GM21737 (cell line): ENCODE data around the gene OR52A1.
"Not testable (repeated sequence)": the region's sequence is repeated elsewhere in the genome, so short reads cannot be mapped to it uniquely, and the experiment has no call there.

ENCODE experiments used
- ATAC-seq: cut with Tn5 transposase; IDR thresholded peaks from one replicate; pipeline ENCODE4 v1.9.1; 2021; ENCODE audit warnings: mild to moderate bottlenecking, moderate library complexity; ENCODE audit not compliant: unreplicated experiment

Gene OR52A1

GRCh38 chr11:5154657-5155056 lies at the start of gene OR52A1:
TSS of gene OR52A1 (minus strand) at chr11:5154757. CDS start at chr11:5152369, 2,388 bp downstream.
- ATAC-seq: no peak

DNA sequence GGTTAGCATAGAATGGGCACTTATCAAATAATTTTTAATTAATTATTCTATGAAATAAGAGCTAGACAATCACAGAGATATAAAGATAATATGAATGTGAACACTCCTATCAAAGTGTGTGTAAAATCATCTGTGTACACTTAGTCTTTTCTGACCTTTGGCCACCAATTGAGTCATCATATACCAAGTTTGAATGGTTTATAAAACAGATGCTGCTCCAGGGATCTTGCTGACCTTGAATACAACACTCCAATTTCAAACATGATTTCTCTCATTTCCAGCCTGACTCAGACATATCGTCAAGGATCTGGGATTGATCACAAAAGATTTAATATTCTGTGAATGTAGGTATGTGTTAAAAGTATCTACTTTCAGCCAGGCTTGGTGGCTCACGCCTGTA lies 48.8 kb upstream of the OR52A1 start:
- ATAC-seq: no peak

DNA sequence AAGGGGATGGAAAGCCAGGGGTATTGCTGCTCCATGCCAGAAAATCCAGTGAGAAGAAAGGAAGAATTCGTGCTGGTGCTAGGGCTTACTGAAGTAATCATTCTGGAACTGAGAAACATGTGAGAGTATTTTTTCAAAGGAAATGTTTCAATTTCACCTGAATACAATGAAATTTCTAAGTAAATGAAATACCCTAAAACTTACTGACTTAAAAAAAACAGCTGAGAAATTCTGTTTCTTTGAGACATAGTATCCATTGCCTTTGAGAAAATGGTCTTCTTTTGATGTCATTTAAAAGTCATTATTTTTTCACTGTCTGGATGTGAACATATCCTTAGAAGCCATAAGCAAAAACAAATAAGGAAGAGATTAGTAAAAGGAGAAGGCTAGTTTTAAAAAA lies 46.0 kb upstream of the OR52A1 start, which contains the start of gene OR51V1:
Gene OR51V1 (minus strand): TSS at position 101 of the 400 bp plus-strand sequence. CDS start 0 bp downstream, at position 101.
- no peak for ATAC-seq

- no peak for ATAC-seq
Observed at GRCh38 chr11:5198285-5198684, 43.7 kb upstream of the OR52A1 start.

GRCh38 chr11:5197536-5197935 lies 43.0 kb upstream of the OR52A1 start:
- no peak for ATAC-seq

DNA sequence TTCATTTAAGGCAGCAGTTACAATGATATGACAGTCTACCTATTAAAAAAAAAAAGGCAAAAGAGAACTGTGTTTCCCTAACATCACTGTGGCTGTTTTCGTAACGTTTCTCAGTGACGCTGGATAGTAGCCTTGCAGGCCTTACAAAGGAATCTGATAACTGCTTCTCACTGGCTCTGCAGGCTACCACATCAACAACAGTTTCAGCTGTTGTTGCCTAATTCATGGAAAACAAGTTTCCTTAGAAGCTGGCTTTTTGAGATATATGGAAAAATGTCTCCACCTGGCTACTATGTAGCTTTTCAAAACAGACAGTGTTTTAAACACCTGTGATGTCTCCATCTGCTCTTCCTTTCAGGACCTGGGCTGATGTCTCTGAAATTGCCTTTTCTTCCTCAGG lies 42.2 kb upstream of the OR52A1 start:
- ATAC-seq: no peak

- ATAC-seq: no peak
Observed at GRCh38 chr11:5196067-5196466, 41.5 kb upstream of the OR52A1 start.

DNA sequence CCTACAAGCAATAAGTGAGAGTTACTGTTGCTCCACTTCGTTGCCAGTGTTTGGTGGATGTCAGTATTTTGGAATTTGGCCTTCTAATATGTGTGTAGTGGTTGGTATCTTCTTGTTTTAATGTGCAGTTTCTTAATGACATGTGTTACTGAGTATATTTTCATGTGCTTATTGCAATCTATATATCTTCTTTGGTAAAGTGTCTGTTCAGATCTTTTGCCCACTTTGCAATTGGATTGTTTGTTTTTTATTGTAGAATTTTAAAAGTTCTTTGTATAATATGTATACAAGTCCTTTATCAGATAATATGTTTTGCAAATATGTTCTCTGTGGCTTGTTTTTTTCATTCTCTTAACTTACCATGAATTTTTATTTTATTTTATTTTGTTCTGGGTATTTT lies 38.2 kb upstream of the OR52A1 start:
- no peak for ATAC-seq

- no peak for ATAC-seq
Observed at GRCh38 chr11:5188201-5188600, 33.6 kb upstream of the OR52A1 start.

DNA sequence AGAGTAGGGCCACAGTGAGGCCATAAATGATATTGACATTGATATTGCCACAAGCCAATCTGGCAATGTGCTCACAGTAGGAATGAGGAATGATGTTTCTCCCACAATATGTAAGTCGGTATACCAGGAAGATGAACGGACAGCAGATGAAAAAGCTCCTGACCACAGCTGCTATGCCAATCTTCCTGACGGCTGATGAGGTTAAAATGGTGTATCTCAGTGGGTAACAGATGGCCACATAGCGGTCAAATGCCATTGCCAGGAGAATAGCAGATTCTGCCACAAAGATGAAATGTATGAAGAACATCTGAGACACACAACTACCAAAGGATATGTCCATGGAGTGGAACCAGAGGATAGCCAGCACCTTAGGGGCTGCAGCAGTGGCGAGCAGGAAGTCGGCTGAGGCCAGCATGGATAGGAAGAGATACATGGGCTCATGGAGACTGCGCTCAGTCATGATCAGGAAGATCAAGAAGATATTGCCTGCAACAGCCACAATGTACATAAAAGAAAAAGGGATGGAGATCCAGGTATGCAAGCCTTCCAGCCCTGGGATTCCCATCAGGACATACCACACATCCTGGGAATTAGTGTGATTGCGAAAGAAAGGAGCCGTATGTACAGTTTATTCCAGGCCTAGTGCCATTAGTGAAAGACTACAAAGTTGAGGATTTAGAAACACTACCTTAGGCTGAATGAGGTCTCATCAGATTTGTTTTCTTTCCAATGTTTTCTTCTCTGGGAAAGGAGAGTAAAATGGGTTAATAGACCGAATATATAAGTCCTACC lies 23.7 kb upstream of the OR52A1 start:
- no peak for ATAC-seq

DNA sequence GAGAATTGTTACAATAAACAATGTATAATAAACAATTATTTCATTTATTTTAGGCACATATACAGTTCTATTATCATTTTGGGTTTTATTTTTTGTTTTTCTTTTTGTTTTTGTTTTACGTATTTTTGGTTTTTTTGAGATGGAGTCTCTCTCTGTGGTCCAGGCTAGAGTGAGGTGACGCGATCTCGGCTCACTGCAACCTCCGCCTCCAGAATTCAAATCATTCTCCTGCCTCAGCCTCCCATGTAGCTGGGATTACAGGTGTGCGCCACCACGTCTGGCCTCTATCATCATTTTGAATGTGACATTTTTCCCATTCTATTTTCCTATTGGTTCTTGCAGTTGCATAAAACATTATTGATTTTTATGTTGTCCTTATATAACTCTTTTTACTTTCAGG lies 20.4 kb upstream of the OR52A1 start:
- ATAC-seq: no peak

DNA sequence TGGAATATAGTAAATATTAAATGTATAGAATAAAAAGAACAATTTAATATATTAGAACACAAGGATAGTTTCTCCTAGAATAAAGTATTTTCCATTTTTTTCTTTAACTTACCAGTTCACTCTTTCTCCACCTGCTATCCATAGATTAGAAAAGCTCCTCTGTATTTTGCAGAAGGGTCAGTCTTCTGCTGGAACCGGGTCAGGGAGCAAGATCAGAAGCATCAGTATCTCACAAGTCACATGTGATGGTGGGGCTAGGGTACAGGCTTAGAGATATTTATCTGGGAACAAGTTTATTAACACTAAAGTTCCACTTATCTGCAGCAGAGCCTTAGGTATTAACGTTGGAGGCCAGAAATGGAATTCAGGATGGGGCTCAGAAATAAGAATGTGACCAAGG lies 17.3 kb upstream of the OR52A1 start:
- no peak for ATAC-seq

- not testable (repeated sequence) for ATAC-seq
Observed at GRCh38 chr11:5165898-5166297, 11.3 kb upstream of the OR52A1 start.

DNA sequence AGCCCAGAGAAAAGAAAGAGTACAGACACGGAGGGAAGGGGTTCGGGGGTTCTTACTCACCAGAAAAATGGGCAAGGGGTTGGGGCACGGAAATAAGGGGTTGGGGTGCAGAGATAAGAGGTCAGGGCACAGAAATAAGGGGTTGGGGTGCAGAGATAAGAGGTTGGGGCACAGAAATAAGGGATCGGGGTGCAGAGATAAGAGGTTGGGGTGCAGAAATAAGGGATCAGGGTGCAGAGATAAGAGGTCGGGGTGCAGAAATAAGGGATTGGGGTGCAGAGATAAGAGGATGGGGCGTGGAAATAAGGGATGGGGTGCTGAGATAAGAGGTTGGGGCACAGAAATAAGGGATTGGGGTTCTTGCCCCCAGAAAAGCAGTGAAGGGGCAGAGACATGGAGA lies 10.2 kb upstream of the OR52A1 start:
- ATAC-seq: not testable (repeated sequence)

DNA sequence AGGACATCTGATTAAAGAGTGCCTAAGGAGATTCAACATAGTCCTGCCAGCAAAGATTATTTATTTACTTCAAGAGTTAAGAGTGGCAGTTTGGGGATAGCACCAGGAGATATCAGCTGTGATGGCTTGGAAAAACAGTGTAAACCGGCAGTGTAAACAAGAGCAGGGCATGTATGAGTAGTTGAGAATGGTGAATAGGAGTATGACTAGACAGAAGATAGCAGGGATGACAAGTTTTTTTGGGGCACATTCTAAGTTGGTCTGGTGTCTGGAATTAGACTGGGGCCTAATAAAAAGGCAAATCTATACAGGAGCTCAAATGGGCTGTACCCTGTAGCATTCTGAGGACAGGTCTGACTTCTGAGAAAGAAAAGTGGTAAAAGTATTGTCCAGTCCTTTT lies 6.5 kb upstream of the OR52A1 start:
- ATAC-seq: not testable (repeated sequence)

DNA sequence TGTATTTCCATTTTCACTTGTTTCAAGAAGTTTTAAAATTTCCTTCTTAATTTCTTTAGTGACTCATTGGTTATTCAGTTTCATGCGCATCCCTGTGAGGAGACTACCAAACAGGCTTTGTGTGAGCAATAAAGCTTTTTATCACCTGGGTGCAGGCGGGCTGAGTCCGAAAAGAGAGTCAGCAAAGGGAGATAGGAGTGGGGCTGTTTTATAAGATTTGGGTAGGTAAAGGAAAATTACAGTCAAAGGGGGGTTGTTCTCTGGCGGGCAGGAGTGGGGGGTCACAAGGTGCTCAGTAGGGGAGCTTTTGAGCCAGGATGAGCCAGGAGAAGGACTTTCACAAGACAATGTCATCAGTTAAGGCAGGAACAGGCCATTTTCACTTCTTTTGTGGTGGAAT lies 5.7 kb upstream of the OR52A1 start:
- ATAC-seq: not testable (repeated sequence)

- ATAC-seq: no peak
Observed at GRCh38 chr11:5159806-5160205, 5.2 kb upstream of the OR52A1 start.

DNA sequence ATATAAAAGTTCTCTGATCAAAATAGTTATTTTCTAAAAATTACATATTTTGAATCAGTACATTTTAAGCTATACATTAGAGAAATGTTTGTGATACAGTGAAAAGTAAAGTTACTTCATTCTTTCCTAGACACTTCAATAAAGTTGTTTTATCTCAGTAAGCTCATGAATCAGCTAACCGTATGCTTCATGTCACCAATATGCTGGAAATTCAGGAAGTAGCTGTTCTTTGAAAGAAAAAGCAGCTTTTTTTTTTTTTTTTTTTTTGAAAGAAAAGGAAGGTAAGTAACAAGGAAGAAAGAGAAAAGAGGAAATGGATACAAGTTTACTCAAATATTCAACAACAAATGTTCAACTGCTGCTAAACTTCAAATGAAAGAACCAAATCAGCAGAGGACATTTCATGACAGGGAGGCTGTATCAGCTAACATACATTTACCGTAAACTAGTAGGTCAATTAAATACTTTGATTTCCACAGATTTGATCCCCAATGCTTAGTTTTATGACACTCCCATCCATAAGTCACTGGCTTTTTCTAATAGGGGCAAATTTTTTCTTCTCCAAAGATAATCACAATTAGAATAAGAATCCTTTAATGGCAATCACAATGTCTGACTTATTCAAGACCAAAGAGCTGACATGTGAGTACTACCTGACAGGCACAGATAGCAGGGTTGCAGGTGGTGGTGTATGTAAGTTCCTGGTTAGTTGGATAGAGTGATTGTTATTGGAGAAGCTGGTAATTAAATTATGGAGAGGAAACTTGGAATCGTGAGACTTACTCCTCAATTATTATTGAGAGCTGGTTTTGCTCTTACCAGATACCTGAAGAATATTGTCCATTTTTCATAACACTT lies 754 bp downstream of the OR52A1 start:
- ATAC-seq: no peak

DNA sequence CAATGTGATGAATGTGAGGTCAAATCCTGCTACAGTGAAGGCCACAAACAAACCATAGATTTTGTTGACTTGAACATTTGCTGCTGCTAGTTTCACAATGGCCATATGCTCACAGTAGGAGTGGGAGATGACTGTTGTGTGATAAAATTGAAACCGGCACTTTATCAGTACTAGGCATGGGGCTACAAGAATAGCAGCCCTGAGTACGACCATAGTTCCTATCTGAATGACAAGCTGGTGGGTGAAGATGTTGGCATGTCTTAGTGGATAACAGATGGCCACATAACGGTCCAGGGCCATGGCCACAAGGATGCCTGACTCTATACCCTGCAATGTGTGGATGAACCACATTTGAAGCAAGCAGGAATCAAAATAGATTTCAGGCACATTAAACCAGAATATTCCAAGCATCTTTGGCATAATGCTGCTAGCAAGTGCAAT lies 2.8 kb downstream of the OR52A1 start:
- ATAC-seq: no peak

DNA sequence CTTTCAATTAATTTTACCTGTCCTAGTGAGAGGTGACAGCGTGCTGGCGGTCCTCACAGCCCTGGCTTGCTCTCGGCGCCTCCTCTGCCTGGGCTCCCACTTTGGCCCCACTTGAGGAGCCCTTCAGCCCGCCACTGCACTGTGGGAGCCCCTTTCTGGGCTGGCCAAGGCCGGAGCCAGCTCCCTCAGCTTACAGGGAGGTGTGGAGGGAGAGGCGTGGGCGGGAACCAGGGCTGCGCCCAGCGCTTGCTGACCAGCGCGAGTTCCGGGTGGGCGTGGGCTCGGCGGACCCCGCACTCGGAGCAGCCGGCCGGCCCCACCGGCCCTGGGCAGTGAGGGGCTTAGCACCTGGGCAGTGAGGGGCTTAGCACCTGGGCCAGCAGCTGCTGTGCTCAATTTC lies 10.4 kb downstream of the OR52A1 start:
- not testable (repeated sequence) for ATAC-seq

- no peak for ATAC-seq
Observed at GRCh38 chr11:5137996-5138395, 16.6 kb downstream of the OR52A1 start, which contains the start of gene OR52A5. TSS of gene OR52A5 (minus strand) at chr11:5138356. CDS start at chr11:5132642, 5,714 bp downstream.

DNA sequence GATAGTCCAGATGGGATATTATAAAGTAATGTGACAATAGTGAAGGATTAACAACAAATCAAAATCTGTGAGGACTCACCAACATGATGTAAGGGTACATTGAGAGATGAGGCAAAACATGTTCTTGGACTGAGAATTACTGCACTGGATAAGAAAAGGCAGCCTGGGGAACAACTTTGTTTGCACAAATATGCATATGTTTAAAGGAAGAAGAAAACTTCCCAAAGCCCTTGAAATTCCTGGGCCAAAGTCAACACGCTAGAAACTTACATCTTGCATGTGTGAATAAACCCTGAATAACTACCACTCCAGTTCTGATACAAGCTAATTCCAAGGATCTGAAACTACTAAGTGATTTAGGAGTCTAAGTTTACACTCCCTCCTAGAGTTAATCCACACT lies 17.5 kb downstream of the OR52A1 start:
- ATAC-seq: no peak
